ENCODE results near the gene KLHDC8A.
A peak's percentile ranks its signal among the peaks of the same experiment; 100 is the strongest.

Gene KLHDC8A

GRCh38 chr1:205343431-205344065, 13.2 kb downstream of the KLHDC8A start:
- H3K9me3 Mint-ChIP-seq, result no peaks in the 10 kb centered on the region

GRCh38 chr1:205342986-205343385, 13.7 kb downstream of the KLHDC8A start:
- no peak for DNase-seq
- ATAC-seq, result no peak
- Mint-ChIP-seq H3K27ac (no peak overlapping the region), H3K9me3 (no peaks in the 10 kb centered on the region), H3K27me3 (peaks cover 33% of the 10 kb centered on the region), H3K36me3 (ENCODE audit: low read depth) (no peaks in the 10 kb centered on the region), H3K4me1 (peaks cover 14% of the 10 kb centered on the region), H3K4me3 (no peak overlapping the region)

More at GRCh38 chr1:205343431-205344065, 13.2 kb downstream of the KLHDC8A start:
- no peak for DNase-seq
- ATAC-seq, result no peak
- H3K27ac Mint-ChIP-seq, result no peak overlapping the region
- no peak overlapping the region for H3K4me3 Mint-ChIP-seq
- no peaks in the 10 kb centered on the region for H3K36me3 Mint-ChIP-seq (ENCODE audit: low read depth)
- peaks cover 14% of the 10 kb centered on the region for H3K4me1 Mint-ChIP-seq
- H3K27me3 Mint-ChIP-seq, result peaks cover 33% of the 10 kb centered on the region

- H3K4me3 Mint-ChIP-seq, result no peak overlapping the region
- no peak overlapping the region for H3K27ac Mint-ChIP-seq
- H3K36me3 Mint-ChIP-seq (ENCODE audit: low read depth), result no peaks in the 10 kb centered on the region
- ATAC-seq, result no peak
- no peaks in the 10 kb centered on the region for H3K9me3 Mint-ChIP-seq
- H3K4me1 Mint-ChIP-seq, result peaks cover 14% of the 10 kb centered on the region
- H3K27me3 Mint-ChIP-seq, result peaks cover 26% of the 10 kb centered on the region
- no peak for DNase-seq
These were observed 16.0 kb downstream of the KLHDC8A start for GRCh38 chr1:205340676-205341075.

GRCh38 chr1:205339717-205340116, 17.0 kb downstream of the KLHDC8A start:
- peaks cover 21% of the 10 kb centered on the region for H3K27me3 Mint-ChIP-seq
- no peaks in the 10 kb centered on the region for H3K9me3 Mint-ChIP-seq
- H3K27ac Mint-ChIP-seq, result no peak overlapping the region
- peaks cover 12% of the 10 kb centered on the region for H3K4me1 Mint-ChIP-seq
- H3K36me3 Mint-ChIP-seq (ENCODE audit: low read depth), result no peaks in the 10 kb centered on the region
- ATAC-seq, result peak; percentile 57
- DNase-seq, result no peak
- H3K4me3 Mint-ChIP-seq, result no peak overlapping the region

- no peak for DNase-seq
- H3K27ac Mint-ChIP-seq, result no peak overlapping the region
- H3K4me1 Mint-ChIP-seq, result peaks cover 8% of the 10 kb centered on the region
- ATAC-seq, result no peak
- H3K9me3 Mint-ChIP-seq, result no peaks in the 10 kb centered on the region
- no peak overlapping the region for H3K4me3 Mint-ChIP-seq
- H3K27me3 Mint-ChIP-seq, result peaks cover 17% of the 10 kb centered on the region
- H3K36me3 Mint-ChIP-seq (ENCODE audit: low read depth), result no peaks in the 10 kb centered on the region
These were observed 17.5 kb downstream of the KLHDC8A start for GRCh38 chr1:205339197-205339702.

GRCh38 chr1:205338011-205338410, 18.7 kb downstream of the KLHDC8A start:
- no peak overlapping the region for H3K27ac Mint-ChIP-seq
- DNase-seq, result no peak
- no peak overlapping the region for H3K4me3 Mint-ChIP-seq
- no peak for ATAC-seq
- H3K4me1 Mint-ChIP-seq, result peaks cover 6% of the 10 kb centered on the region
- peaks cover 13% of the 10 kb centered on the region for H3K27me3 Mint-ChIP-seq
- H3K9me3 Mint-ChIP-seq, result no peaks in the 10 kb centered on the region
- H3K36me3 Mint-ChIP-seq (ENCODE audit: low read depth), result no peaks in the 10 kb centered on the region

GRCh38 chr1:205337481-205337880, 19.2 kb downstream of the KLHDC8A start:
- Mint-ChIP-seq H3K9me3 (no peaks in the 10 kb centered on the region), H3K4me1 (peaks cover 6% of the 10 kb centered on the region), H3K27ac (no peak overlapping the region), H3K36me3 (ENCODE audit: low read depth) (no peaks in the 10 kb centered on the region), H3K4me3 (no peak overlapping the region), H3K27me3 (peaks cover 8% of the 10 kb centered on the region)
- no peak for DNase-seq
- no peak for ATAC-seq

GRCh38 chr1:205335692-205336091, 21.0 kb downstream of the KLHDC8A start:
- Mint-ChIP-seq H3K4me3 (no peak overlapping the region), H3K9me3 (no peaks in the 10 kb centered on the region), H3K36me3 (ENCODE audit: low read depth) (no peaks in the 10 kb centered on the region), H3K27me3 (no peaks in the 10 kb centered on the region), H3K27ac (no peak overlapping the region), H3K4me1 (peaks cover 6% of the 10 kb centered on the region)
- ATAC-seq, result peak; percentile 76
- peak; percentile 87 for DNase-seq

- ATAC-seq (no peak), DNase-seq (no peak)
- Mint-ChIP-seq H3K4me3 (no peak overlapping the region), H3K27me3 (peaks cover 4% of the 10 kb centered on the region), H3K27ac (no peak overlapping the region), H3K9me3 (no peaks in the 10 kb centered on the region), H3K4me1 (no peaks in the 10 kb centered on the region), H3K36me3 (ENCODE audit: low read depth) (no peaks in the 10 kb centered on the region)
These were observed 24.5 kb downstream of the KLHDC8A start for GRCh38 chr1:205332015-205332791.

- Mint-ChIP-seq H3K4me1 (peaks cover 4% of the 10 kb centered on the region), H3K36me3 (ENCODE audit: low read depth) (no peaks in the 10 kb centered on the region), H3K9me3 (no peaks in the 10 kb centered on the region), H3K27ac (no peak overlapping the region), H3K27me3 (peaks cover 6% of the 10 kb centered on the region), H3K4me3 (no peak overlapping the region)
- DNase-seq (no peak), ATAC-seq (no peak)
These were observed 26.6 kb downstream of the KLHDC8A start for GRCh38 chr1:205330150-205330549.

GRCh38 chr1:205329719-205330118, 27.0 kb downstream of the KLHDC8A start:
- H3K4me3 Mint-ChIP-seq, result no peak overlapping the region

GRCh38 chr1:205328476-205328875, 28.2 kb downstream of the KLHDC8A start:
- Mint-ChIP-seq H3K4me1 (peaks cover 16% of the 10 kb centered on the region), H3K4me3 (no peak overlapping the region), H3K27me3 (peaks cover 6% of the 10 kb centered on the region), H3K36me3 (ENCODE audit: low read depth) (no peaks in the 10 kb centered on the region), H3K27ac (no peak overlapping the region), H3K9me3 (no peaks in the 10 kb centered on the region)
- ATAC-seq (no peak), DNase-seq (no peak)

More at GRCh38 chr1:205329719-205330118, 27.0 kb downstream of the KLHDC8A start:
- Mint-ChIP-seq H3K4me1 (peaks cover 9% of the 10 kb centered on the region), H3K27me3 (peaks cover 6% of the 10 kb centered on the region), H3K27ac (no peak overlapping the region), H3K9me3 (no peaks in the 10 kb centered on the region), H3K36me3 (ENCODE audit: low read depth) (no peaks in the 10 kb centered on the region)
- DNase-seq (no peak), ATAC-seq (no peak)

GRCh38 chr1:205326812-205327466, 29.8 kb downstream of the KLHDC8A start:
- H3K36me3 Mint-ChIP-seq (ENCODE audit: low read depth), result no peaks in the 10 kb centered on the region
- no peak overlapping the region for H3K27ac Mint-ChIP-seq

GRCh38 chr1:205325334-205325884, 31.3 kb downstream of the KLHDC8A start:
- H3K4me1 Mint-ChIP-seq, result peaks cover 29% of the 10 kb centered on the region
- H3K27me3 Mint-ChIP-seq, result peaks cover 6% of the 10 kb centered on the region
- peak overlapping the region; percentile 6 for H3K27ac Mint-ChIP-seq
- no peak overlapping the region for H3K4me3 Mint-ChIP-seq
- H3K9me3 Mint-ChIP-seq, result no peaks in the 10 kb centered on the region
- DNase-seq, result peak; percentile 58
- H3K36me3 Mint-ChIP-seq (ENCODE audit: low read depth), result no peaks in the 10 kb centered on the region
- ATAC-seq, result no peak

More at GRCh38 chr1:205326812-205327466, 29.8 kb downstream of the KLHDC8A start:
- no peak for ATAC-seq
- DNase-seq, result no peak
- Mint-ChIP-seq H3K4me1 (peaks cover 21% of the 10 kb centered on the region), H3K9me3 (no peaks in the 10 kb centered on the region), H3K4me3 (no peak overlapping the region), H3K27me3 (peaks cover 6% of the 10 kb centered on the region)
